ENCODE results near the gene SLC22A25.

SLC22A25 gene

DNA sequence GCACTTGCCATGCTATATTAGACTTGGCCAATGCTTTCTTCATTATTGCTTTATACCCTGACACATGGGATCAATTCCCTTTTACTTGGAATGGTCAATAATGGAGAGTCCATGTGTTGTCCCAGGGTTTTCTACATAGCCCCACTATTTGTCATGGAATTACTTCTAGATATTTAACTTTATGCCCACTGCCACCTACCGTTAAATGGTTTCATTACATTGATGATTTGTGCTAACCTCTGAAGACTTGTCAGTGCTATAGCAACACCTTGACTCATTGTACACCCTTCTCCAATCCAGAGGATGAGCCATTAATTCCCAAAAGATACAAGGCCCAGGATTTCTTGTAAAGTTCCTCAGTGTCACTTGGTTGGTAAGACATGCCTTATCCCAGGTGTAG is 31.4 kb upstream of the SLC22A25 start:
- Histone ChIP-seq H3K36me3 (ENCODE audit: control insufficient read depth in 2 of 2, insufficient read depth in 1 of 2, low read length in 2 of 2) (no peaks in the 10 kb centered on the region), H3K9me3 (ENCODE audit: control insufficient read depth, insufficient read depth, low read depth, low read length) (no peaks in the 10 kb centered on the region), H3K4me1 (ENCODE audit: control insufficient read depth, insufficient read depth, low read length) (no peaks in the 10 kb centered on the region), H3K27ac (ENCODE audit: extremely low read depth, low read depth, low read length) (no peak overlapping the region), H3K4me3 (ENCODE audit: low read depth, low read length) (no peak overlapping the region)
- CTCF ChIA-PET, result interaction anchor here (1.0 kb wide), 1 partner anchor 35 kb away, joined by 3 read pairs; no protein-coding TSS in a partner anchor
- TF ChIP-seq ZNF549 (tag by site-specific recombination; IDR thresholded peaks at IDR 0.05) (no peak), ZNF223 (tag by site-specific recombination; IDR thresholded peaks at IDR 0.05) (no peak), OVOL3 (tag by site-specific recombination; IDR thresholded peaks at IDR 0.05) (no peak), ZNF76 (tag by site-specific recombination; IDR thresholded peaks at IDR 0.05; ENCODE audit: borderline replicate concordance, low read depth) (no peak), ZNF26 (tag by site-specific recombination; IDR thresholded peaks at IDR 0.05) (no peak), ZNF114 (tag by site-specific recombination; IDR thresholded peaks at IDR 0.05) (no peak), ZSCAN30 (tag by site-specific recombination; IDR thresholded peaks at IDR 0.05) (no peak), ZNF426 (tag by site-specific recombination; IDR thresholded peaks at IDR 0.05) (no peak), ZNF544 (tag by site-specific recombination; IDR thresholded peaks at IDR 0.05) (no peak), GLI4 (tag by site-specific recombination; IDR thresholded peaks at IDR 0.05) (no peak), ZNF121 (tag by site-specific recombination; IDR thresholded peaks at IDR 0.05) (no peak)
- POLR2A ChIA-PET, result interaction anchor here (0.6 kb wide), 1 partner anchor 413 kb away, joined by 3 read pairs; no protein-coding TSS in a partner anchor

GRCh38 chr11:63273685-63274084 is 30.3 kb upstream of the SLC22A25 start:
- Histone ChIP-seq H3K4me1 (ENCODE audit: control insufficient read depth, insufficient read depth, low read length) (no peaks in the 10 kb centered on the region), H3K27ac (ENCODE audit: extremely low read depth, low read depth, low read length) (no peak overlapping the region), H3K9me3 (ENCODE audit: control insufficient read depth, insufficient read depth, low read depth, low read length) (no peaks in the 10 kb centered on the region), H3K36me3 (ENCODE audit: control insufficient read depth in 2 of 2, insufficient read depth in 1 of 2, low read length in 2 of 2) (no peaks in the 10 kb centered on the region), H3K4me3 (ENCODE audit: low read depth, low read length) (no peak overlapping the region)
- TF ChIP-seq ZNF677 (tag by site-specific recombination; IDR thresholded peaks at IDR 0.05) (no peak), ZBTB1 (tag by site-specific recombination; IDR thresholded peaks at IDR 0.05) (no peak), PRDM4 (tag by site-specific recombination; IDR thresholded peaks at IDR 0.05) (no peak), ZNF777 (tag by site-specific recombination; IDR thresholded peaks at IDR 0.05; ENCODE audit: borderline replicate concordance) (no peak), ZNF354C (tag by site-specific recombination; IDR thresholded peaks at IDR 0.05; ENCODE audit: borderline replicate concordance, low read depth) (no peak), ZBTB21 (tag by site-specific recombination; IDR thresholded peaks at IDR 0.05) (no peak), HOXD13 (CRISPR knock-in tag; IDR thresholded peaks at IDR 0.05; ENCODE audit: borderline replicate concordance) (no peak), ZNF214 (tag by site-specific recombination; IDR thresholded peaks at IDR 0.05; ENCODE audit: borderline replicate concordance) (no peak), ZNF837 (tag by site-specific recombination; IDR thresholded peaks at IDR 0.05) (no peak), TRIM28 (IDR thresholded peaks at IDR 0.05; ENCODE audit: borderline replicate concordance, low read length) (no peak), ZNF157 (tag by site-specific recombination; IDR thresholded peaks at IDR 0.05) (no peak), ZNF404 (tag by site-specific recombination; IDR thresholded peaks at IDR 0.05) (no peak), ZNF416 (tag by site-specific recombination; IDR thresholded peaks at IDR 0.05) (no peak), ZNF544 (tag by site-specific recombination; IDR thresholded peaks at IDR 0.05) (no peak), ZNF211 (tag by site-specific recombination; IDR thresholded peaks at IDR 0.05; ENCODE audit: low read depth) (no peak), BCL11B (tag by site-specific recombination; IDR thresholded peaks at IDR 0.05; ENCODE audit: low read depth) (no peak), KLF17 (tag by site-specific recombination; IDR thresholded peaks at IDR 0.05) (no peak), ZNF701 (tag by site-specific recombination; IDR thresholded peaks at IDR 0.05) (no peak)
- TF ChIP-seq, protein P1, sequence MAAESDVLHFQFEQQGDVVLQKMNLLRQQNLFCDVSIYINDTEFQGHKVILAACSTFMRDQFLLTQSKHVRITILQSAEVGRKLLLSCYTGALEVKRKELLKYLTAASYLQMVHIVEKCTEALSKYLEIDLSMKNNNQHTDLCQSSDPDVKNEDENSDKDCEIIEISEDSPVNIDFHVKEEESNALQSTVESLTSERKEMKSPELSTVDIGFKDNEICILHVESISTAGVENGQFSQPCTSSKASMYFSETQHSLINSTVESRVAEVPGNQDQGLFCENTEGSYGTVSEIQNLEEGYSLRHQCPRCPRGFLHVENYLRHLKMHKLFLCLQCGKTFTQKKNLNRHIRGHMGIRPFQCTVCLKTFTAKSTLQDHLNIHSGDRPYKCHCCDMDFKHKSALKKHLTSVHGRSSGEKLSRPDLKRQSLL (tag by site-specific recombination; IDR thresholded peaks at IDR 0.05), result no peak
- ChIA-PET CTCF (no interaction called here), POLR2A (no interaction called here)

Data from HEK293 (cell line).